LNCAP (cell line): ENCODE results near the gene PLPPR1.

ENCODE experiments used
- TF ChIP-seq, protein P1 (sequence below): fragments of 450-650 bp; IDR thresholded peaks from 2 replicates; pipeline ENCODE4 v1.5.1; 2017; ENCODE audit warnings: mild to moderate bottlenecking

Gene PLPPR1

DNA sequence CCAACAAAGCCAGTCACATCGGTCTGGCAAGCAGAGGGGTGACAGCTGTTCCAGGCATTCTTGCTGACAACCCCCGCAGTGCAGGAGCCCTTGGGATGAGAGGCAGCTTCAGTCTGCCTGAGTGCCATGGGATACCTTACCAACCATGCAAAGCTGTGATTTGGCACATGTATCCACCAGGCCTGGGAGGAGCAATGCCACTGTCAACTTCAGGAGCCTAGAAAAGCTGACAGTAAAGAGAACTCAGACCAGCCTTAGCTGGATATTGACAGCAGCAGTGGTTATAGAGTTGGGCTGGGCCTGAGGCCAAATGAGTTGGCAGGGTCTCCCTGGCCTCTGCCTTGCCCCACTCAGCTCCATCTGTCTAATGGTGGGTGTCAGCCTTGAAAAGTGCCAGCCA, 10.1 kb upstream of the PLPPR1 start:
- TF ChIP-seq, protein P1, sequence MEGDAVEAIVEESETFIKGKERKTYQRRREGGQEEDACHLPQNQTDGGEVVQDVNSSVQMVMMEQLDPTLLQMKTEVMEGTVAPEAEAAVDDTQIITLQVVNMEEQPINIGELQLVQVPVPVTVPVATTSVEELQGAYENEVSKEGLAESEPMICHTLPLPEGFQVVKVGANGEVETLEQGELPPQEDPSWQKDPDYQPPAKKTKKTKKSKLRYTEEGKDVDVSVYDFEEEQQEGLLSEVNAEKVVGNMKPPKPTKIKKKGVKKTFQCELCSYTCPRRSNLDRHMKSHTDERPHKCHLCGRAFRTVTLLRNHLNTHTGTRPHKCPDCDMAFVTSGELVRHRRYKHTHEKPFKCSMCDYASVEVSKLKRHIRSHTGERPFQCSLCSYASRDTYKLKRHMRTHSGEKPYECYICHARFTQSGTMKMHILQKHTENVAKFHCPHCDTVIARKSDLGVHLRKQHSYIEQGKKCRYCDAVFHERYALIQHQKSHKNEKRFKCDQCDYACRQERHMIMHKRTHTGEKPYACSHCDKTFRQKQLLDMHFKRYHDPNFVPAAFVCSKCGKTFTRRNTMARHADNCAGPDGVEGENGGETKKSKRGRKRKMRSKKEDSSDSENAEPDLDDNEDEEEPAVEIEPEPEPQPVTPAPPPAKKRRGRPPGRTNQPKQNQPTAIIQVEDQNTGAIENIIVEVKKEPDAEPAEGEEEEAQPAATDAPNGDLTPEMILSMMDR, result no peak

DNA sequence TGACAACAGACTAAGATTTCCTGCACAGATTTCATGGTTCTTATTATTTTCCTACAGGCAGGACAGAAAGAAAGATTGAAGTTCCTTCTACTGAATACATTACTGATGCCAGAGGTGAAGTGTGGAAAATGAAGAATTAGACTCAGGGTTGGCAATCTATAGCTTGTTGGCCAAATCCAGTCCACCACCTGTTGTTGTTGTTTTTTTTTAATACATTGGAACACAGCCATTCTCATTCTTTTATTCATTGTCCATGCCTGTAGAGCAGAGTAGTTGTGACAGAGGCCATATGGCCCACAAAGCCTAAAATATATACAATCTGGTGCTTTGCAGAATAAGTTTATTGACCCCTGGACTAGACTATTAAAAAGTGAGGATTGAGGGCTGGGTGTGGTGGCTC, 5.8 kb upstream of the PLPPR1 start:
- TF ChIP-seq, protein P1, result no peak

DNA sequence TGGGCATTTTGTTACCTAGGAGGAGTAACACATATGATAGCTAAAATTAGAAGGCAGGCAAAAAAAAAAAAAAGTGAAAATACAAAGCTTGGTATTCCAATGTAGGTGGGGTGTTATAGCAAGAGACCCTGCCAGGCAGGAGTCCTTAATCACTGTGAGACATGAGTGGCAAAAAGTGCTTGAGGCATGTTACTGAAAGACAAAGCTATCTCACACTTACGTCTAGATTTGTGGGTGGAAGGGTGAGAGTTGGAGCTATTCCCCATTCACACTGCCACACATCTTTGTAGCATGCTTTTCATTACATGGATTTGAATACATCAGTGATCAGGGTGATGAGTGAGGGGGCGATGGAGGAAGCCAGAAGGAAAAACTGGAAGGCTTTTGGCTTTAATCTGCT, 2.6 kb upstream of the PLPPR1 start:
- TF ChIP-seq, protein P1, result no peak

DNA sequence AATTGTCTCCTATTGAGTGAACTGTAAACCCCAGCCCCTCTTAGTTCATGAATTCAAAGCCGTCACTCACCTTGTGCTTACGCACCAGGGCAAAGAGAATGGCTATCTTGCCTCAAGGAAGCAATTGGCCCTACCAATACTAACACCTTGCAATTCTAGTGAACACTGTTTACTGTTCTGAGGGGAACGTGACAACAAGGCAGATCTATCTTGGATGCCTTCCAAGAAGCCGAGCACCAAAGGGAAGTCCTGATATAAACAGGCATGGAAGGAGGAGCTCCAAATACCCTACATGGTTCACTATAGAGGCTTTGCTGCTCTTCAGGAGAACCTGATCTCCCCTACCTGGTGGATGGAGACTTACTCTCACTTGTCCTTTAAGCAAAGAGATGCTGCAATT, 1.7 kb upstream of the PLPPR1 start:
- TF ChIP-seq, protein P1, result no peak

DNA sequence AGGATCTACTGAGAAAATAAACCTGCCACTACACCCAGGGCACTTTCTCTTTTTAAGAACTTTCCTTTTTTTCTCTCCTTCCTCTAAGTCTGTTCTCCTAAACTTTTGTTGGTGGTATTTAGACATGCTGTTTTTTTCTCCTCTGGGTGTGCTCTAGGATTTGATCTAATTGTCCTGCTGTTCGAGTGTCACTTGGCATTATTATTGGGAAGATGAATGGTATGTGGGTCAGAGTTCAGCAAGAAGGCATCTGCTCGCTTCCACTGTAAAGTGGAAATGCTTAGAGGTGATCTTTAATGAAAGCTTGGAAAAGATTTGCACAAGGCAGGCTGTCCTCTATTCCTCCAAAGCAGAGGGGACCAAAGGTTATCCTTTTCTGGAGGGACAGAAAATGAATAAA, 1.3 kb upstream of the PLPPR1 start:
- TF ChIP-seq, protein P1, result no peak

DNA sequence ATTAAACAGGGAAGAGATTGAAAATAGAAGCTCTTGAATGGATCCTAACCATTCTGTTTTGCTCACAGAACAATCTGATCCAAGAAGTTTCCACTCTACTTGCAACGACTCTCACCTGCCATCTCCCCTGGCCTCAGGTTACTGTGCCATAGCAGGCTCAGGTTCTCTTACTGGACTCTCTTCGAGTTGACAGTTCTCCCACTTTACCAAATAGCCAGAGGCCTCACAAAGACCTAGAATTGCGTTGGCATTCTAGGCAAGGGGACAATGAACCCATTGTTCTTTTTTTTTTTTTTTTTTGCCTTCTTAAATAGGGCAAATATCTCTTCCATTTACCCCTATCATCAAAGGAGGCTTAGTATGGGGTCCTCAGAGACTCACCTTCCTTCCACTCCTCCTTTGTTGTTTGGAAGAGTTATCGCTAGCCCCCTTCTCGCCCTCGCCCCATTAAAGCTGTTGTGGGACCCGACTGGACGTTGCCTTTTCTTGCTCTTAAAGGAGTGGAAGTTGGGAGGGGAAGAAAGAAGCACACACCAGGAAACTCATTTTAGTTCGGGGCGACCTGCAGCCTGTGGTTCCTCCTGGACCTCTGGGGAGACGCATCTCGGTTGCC, 688 bp upstream of the PLPPR1 start:
- TF ChIP-seq, protein P1, result no peak

DNA sequence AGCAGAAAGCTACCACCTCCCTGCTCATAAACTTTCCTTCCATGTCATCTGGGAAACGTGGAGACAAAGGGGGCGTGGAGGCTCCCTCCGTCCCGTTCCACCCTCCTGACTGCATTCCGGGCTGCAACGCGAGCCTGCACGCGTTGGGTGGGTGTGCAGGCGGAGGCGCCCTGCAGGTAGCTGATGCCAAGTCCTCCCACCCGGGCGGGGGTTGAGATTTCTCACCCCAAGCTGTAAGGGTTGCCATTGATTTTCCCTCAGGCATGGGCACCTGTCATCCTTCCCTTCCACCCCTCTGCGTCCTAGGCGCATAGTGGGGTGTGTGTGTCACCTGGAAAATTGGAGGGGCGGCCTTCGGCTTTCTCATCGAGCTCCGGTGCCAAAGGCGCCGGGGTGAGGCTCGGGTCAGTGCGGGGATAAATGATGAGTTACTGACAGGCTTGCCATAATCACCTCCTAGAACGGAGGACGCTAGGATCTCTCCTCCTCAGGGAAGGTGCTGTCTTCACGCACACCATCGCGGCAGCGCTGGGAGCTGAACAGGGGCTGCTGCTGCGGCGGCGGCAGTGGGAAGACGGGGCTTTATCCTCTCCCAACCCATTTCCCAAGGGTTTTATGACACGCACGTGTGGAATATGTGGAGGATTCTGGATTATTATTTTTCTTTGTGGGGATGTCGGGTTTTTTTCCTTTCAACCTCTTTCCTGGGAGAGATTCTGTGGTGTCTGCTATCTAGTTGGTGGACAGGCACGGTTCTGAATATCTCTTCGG, 973 bp downstream of the PLPPR1 start:
- TF ChIP-seq, protein P1, result no peak
